ENCODE measurements around the gene PKDCC. TPM values are rescaled to one million over a fixed set of nuclear protein-coding genes. Genes with fewer than 3 reads are reported as not detected.

The PKDCC gene
- total RNA-seq, 5 donors from 2014 or later (not counting 1 experiment from before 2014, with no cell fraction given), result 0.29 to 1.3 (median 0.83) TPM; not detected in 1

DNA sequence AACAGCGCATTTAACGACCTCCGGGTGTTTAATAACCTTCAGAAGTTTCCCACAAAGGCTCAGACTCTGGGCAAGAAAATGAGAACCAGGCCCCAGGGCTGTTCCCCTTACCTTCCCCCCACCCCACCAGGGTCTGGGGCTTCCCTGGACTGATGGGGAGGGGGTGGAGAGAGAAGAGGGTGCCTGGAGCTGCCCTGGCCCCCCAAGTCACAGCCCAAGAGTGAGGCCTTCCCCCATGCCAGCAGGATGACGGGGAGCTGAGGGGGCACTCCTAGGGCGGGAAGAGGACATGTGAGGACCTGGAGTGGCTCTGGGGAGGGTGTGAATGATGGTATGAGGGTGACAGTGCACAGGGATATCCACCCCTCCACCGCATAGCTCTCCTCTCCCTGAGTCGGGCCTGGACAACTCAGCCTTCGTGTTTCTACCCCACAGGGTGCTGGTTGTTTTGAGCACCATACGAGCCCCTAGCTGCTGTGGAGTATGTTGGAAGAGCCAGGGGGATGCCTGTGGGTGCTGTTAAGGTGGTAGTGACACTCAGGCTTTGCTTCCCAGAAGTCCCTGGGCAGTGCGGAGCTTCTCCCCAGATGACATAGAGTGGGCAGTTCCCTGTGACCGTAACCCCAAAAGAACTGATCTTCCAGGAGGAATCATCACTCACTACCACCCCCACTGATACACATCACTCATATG, 3.9 kb downstream of the PKDCC start:
- no peak for ATAC-seq (replicated peaks in 1 of 4)
- H3K27me3 ChIP-seq (replicated peaks in 1 of 2; ENCODE audit: control insufficient read depth in 2 of 2, extremely low read depth in 1 of 2, insufficient read depth in 2 of 2, low read length in 1 of 2), result peaks cover 3 to 73% of the 10 kb centered on the region in 2 experiments
- no peak overlapping the region for H3K27ac ChIP-seq (ENCODE audit: low read length)

DNA sequence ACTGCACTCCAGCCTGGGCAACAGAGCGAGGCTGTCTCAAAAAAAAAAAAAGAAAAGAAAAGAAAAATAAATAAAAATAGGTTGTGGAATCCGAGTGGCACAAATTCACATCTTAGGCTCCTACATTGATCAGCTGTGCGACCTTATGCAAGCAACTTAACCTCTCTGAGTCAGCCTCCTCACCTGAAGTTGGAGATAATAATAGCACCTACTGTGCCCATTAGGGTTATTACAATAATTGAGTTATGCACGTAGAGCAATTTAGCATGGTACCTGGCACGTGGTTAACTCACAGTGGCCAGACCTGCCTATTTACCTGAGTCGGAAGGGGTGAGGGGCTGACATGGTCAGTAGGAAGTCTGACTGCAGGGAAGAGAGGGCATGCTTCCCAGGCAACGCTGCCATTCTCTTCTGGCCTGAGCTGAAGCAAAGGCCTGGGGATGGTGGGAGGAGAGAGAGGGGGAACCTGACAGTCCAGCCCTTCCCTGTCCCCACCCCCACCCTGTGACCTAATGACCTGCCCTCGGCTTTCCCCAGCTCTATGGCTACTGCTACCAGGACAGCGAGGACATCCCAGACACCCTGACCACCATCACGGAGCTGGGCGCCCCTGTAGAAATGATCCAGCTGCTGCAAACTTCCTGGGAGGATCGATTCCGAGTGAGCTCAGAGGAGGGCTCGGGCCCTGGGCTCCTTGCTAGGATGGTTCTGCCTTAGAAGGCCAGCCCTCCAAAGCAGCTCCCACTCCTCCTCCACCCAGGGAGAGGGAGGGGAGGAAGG, 5.1 kb downstream of the PKDCC start:
- H3K27me3 ChIP-seq (replicated peaks in 1 of 2; ENCODE audit: control insufficient read depth in 2 of 2, extremely low read depth in 1 of 2, insufficient read depth in 2 of 2, low read length in 1 of 2), result peaks cover 3 to 77% of the 10 kb centered on the region in 2 experiments
- Mint-ChIP-seq H3K27ac (no peak overlapping the region), H3K27me3 (peaks cover 22 to 37% of the 10 kb centered on the region in 2 donors), H3K9me3 (no peaks in the 10 kb centered on the region), H3K36me3 (no peaks in the 10 kb centered on the region), H3K4me3 (no peak overlapping the region), H3K4me1 (peaks cover 0 to 7% (median 4%) of the 10 kb centered on the region in 3 donors)
- WGBS (ENCODE audit: insufficient coverage), result 74% methylated on average over 6 of the region's 14 CpGs
- no peak for DNase-seq
- CTCF ChIA-PET, result no interaction called here
- no peak overlapping the region for H3K4me3 ChIP-seq (ENCODE audit: control insufficient read depth in 1 of 2, extremely low read depth in 1 of 2, low read length in 1 of 2)
- H3K36me3 ChIP-seq (ENCODE audit: control insufficient read depth in 2 of 2, extremely low read depth in 1 of 2, insufficient read depth in 1 of 2, low read length in 1 of 2), result no peaks in the 10 kb centered on the region
- ATAC-seq (replicated peaks in 1 of 4), result no peak
- H3K9me3 ChIP-seq, result no peaks in the 10 kb centered on the region
- H3K4me1 ChIP-seq (ENCODE audit: control insufficient read depth in 1 of 2, extremely low read depth in 1 of 2, insufficient read depth in 2 of 2, low read length in 2 of 2), result peaks cover 0 to 5% of the 10 kb centered on the region in 2 experiments
- POLR2A ChIA-PET, result interaction anchor here in 1 of 2 donors (0.6 kb wide), 1 partner anchor 83 kb away, joined by 3 read pairs; no protein-coding TSS in a partner anchor
- no peak overlapping the region for H3K27ac ChIP-seq (ENCODE audit: low read length)

More for the DNA sequence above, 3.9 kb downstream of the PKDCC start:
- H3K4me1 Mint-ChIP-seq, result peaks cover 5 to 10% (median 9%) of the 10 kb centered on the region in 3 donors
- POLR2A ChIA-PET, result no interaction called here
- no peaks in the 10 kb centered on the region for H3K9me3 Mint-ChIP-seq
- H3K27ac Mint-ChIP-seq, result no peak overlapping the region
- no peaks in the 10 kb centered on the region for H3K36me3 Mint-ChIP-seq
- DNase-seq, result no peak
- no peaks in the 10 kb centered on the region for H3K36me3 ChIP-seq (ENCODE audit: control insufficient read depth in 2 of 2, extremely low read depth in 1 of 2, insufficient read depth in 1 of 2, low read length in 1 of 2)
- H3K27me3 Mint-ChIP-seq, result peaks cover 19 to 40% of the 10 kb centered on the region in 2 donors
- H3K4me3 Mint-ChIP-seq, result no peak overlapping the region
- no peaks in the 10 kb centered on the region for H3K9me3 ChIP-seq
- H3K4me3 ChIP-seq (ENCODE audit: control insufficient read depth in 1 of 2, extremely low read depth in 1 of 2, low read length in 1 of 2), result no peak overlapping the region
- H3K4me1 ChIP-seq (ENCODE audit: control insufficient read depth in 1 of 2, extremely low read depth in 1 of 2, insufficient read depth in 2 of 2, low read length in 2 of 2), result peaks cover 0 to 13% of the 10 kb centered on the region in 2 experiments
- CTCF ChIA-PET, result no interaction called here
- 79% methylated on average over 2 of the region's 11 CpGs for WGBS (ENCODE audit: insufficient coverage)

DNA sequence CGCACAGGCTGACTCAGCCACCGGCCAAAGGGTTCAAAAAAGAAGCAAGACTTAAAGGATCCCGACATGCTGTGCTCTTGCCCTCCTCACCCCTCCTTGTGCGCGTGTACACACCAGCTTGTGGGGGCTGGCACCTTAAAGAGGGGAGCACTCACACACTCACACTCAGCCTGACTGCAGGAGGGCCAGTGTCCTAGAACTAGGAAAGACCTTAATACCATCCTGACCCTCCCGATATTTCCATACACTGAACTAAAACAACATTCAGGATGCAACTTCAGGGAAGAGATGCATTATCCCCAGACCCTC, 5.6 kb downstream of the PKDCC start:
- Mint-ChIP-seq H3K27me3 (peaks cover 22 to 37% of the 10 kb centered on the region in 2 donors), H3K4me1 (peaks cover 0 to 7% (median 4%) of the 10 kb centered on the region in 3 donors)
- peaks cover 0 to 5% of the 10 kb centered on the region in 2 experiments for H3K4me1 ChIP-seq (ENCODE audit: control insufficient read depth in 1 of 2, extremely low read depth in 1 of 2, insufficient read depth in 2 of 2, low read length in 2 of 2)

DNA sequence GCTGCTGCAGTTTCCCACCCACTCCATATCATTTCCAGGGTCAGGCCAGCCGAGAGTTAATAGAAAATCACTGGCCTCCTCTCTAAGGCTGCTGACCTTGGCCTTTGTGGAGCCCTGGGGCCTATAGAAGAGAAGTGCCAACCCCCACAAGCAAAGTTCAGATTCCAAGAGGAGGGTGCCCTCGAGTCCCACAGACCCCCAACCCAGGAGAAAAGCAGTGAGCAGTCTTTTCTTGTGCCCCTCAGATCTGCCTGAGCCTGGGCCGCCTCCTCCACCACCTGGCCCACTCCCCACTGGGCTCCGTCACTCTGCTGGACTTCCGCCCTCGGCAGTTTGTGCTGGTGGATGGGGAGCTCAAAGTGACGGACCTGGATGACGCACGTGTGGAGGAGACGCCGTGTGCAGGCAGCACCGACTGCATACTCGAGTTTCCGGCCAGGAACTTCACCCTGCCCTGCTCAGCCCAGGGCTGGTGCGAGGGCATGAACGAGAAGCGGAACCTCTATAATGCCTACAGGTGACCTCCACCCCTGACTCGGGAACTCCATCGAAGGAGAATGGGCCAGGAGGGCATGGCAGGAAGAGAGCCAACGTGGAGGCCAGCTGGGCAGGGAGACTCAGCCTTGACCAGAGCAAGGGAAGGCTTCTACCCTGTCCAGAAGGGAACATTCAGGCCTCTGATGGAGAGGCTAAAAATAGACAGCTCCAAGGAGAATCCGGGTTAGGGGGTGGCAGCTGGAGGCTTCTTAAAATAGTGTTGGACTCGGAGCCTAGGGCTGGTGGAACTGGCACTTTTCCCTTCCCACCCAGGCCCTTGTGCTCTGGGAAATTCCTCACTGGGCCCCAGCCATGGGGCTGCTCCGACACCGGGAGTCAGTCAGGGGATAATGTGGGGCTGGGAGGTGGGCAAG, 6.2 kb downstream of the PKDCC start:
- H3K9me3 ChIP-seq, result no peaks in the 10 kb centered on the region
- no peak overlapping the region for H3K27ac Mint-ChIP-seq
- H3K36me3 ChIP-seq (ENCODE audit: control insufficient read depth in 2 of 2, extremely low read depth in 1 of 2, insufficient read depth in 1 of 2, low read length in 1 of 2), result no peaks in the 10 kb centered on the region
- CTCF ChIA-PET, result no interaction called here
- no peak overlapping the region for H3K4me3 ChIP-seq (ENCODE audit: control insufficient read depth in 1 of 2, extremely low read depth in 1 of 2, low read length in 1 of 2)
- no peak overlapping the region for H3K4me3 Mint-ChIP-seq
- peaks cover 22 to 32% of the 10 kb centered on the region in 2 donors for H3K27me3 Mint-ChIP-seq
- H3K4me1 Mint-ChIP-seq, result peaks cover 0 to 1% (median 0%) of the 10 kb centered on the region in 3 donors
- H3K27me3 ChIP-seq (replicated peaks in 1 of 2; ENCODE audit: control insufficient read depth in 2 of 2, extremely low read depth in 1 of 2, insufficient read depth in 2 of 2, low read length in 1 of 2), result peaks cover 0 to 76% of the 10 kb centered on the region in 2 experiments
- ATAC-seq (replicated peaks in 1 of 4) (no peak), DNase-seq (no peak)
- no peaks in the 10 kb centered on the region for H3K9me3 Mint-ChIP-seq
- 82% methylated on average over 14 of the region's 24 CpGs for WGBS (ENCODE audit: insufficient coverage)
- POLR2A ChIA-PET, result no interaction called here
- no peaks in the 10 kb centered on the region for H3K4me1 ChIP-seq (ENCODE audit: control insufficient read depth in 1 of 2, extremely low read depth in 1 of 2, insufficient read depth in 2 of 2, low read length in 2 of 2)
- H3K36me3 Mint-ChIP-seq, result no peaks in the 10 kb centered on the region
- H3K27ac ChIP-seq (ENCODE audit: low read length), result no peak overlapping the region

More for the DNA sequence above, 5.6 kb downstream of the PKDCC start:
- no peak for DNase-seq
- Mint-ChIP-seq H3K4me3 (no peak overlapping the region), H3K27ac (no peak overlapping the region), H3K9me3 (no peaks in the 10 kb centered on the region), H3K36me3 (no peaks in the 10 kb centered on the region)
- 100% methylated on average over 1 of the region's 6 CpGs for WGBS (ENCODE audit: insufficient coverage)
- Histone ChIP-seq H3K27ac (ENCODE audit: low read length) (no peak overlapping the region), H3K4me3 (ENCODE audit: control insufficient read depth in 1 of 2, extremely low read depth in 1 of 2, low read length in 1 of 2) (no peak overlapping the region), H3K9me3 (no peaks in the 10 kb centered on the region), H3K27me3 (replicated peaks in 1 of 2; ENCODE audit: control insufficient read depth in 2 of 2, extremely low read depth in 1 of 2, insufficient read depth in 2 of 2, low read length in 1 of 2) (peaks cover 3 to 79% of the 10 kb centered on the region in 2 experiments), H3K36me3 (ENCODE audit: control insufficient read depth in 2 of 2, extremely low read depth in 1 of 2, insufficient read depth in 1 of 2, low read length in 1 of 2) (no peaks in the 10 kb centered on the region)
- CTCF ChIA-PET, result no interaction called here
- POLR2A ChIA-PET, result no interaction called here
- ATAC-seq (replicated peaks in 1 of 4), result no peak

DNA sequence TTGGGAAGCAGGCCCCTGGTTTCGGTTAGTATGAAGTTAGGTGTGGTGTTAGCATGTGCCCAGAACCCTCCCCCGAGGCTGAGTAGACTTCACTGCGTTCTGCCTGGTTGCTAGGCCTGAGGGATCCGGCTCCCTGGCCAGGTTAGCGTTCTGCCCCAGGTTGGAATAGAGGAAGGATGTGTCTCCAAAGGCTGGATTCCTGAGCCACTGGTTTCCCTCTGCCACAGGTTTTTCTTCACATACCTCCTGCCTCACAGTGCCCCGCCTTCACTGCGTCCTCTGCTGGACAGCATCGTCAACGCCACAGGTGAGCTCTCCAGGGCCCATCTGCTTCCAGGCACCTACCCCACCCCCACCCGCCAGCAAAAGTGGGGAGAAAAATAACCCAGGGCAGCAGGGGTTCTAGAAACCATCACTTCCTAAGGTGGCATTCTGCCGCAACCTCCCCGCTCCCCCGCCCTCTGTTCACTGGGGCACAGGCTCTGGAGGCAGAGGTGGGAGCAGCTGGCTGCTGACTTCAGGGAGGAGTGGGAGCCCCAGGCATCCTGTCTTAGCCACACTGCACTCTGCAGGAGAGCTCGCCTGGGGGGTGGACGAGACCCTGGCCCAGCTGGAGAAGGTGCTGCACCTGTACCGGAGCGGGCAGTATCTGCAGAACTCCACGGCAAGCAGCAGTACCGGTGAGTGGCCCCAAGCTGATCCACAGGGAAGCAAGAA, 7.1 kb downstream of the PKDCC start:
- H3K27ac ChIP-seq (ENCODE audit: low read length), result no peak overlapping the region
- 85% methylated on average over 15 of the region's 19 CpGs for WGBS (ENCODE audit: insufficient coverage)

More for the DNA sequence above, 7.1 kb downstream of the PKDCC start:
- Mint-ChIP-seq H3K9me3 (no peaks in the 10 kb centered on the region), H3K4me3 (no peak overlapping the region), H3K36me3 (no peaks in the 10 kb centered on the region), H3K27me3 (peaks cover 18 to 25% of the 10 kb centered on the region in 2 donors), H3K27ac (no peak overlapping the region), H3K4me1 (no peaks in the 10 kb centered on the region)
- ChIA-PET POLR2A (no interaction called here), CTCF (no interaction called here)
- Histone ChIP-seq H3K4me1 (ENCODE audit: control insufficient read depth in 1 of 2, extremely low read depth in 1 of 2, insufficient read depth in 2 of 2, low read length in 2 of 2) (no peaks in the 10 kb centered on the region), H3K36me3 (ENCODE audit: control insufficient read depth in 2 of 2, extremely low read depth in 1 of 2, insufficient read depth in 1 of 2, low read length in 1 of 2) (no peaks in the 10 kb centered on the region), H3K4me3 (ENCODE audit: control insufficient read depth in 1 of 2, extremely low read depth in 1 of 2, low read length in 1 of 2) (no peak overlapping the region), H3K9me3 (no peaks in the 10 kb centered on the region), H3K27me3 (replicated peaks in 1 of 2; ENCODE audit: control insufficient read depth in 2 of 2, extremely low read depth in 1 of 2, insufficient read depth in 2 of 2, low read length in 1 of 2) (peaks cover 0 to 69% of the 10 kb centered on the region in 2 experiments)
- DNase-seq (no peak), ATAC-seq (replicated peaks in 1 of 4) (no peak)

Data from T-cell (primary cell).